Activated T-helper 17 cell treated with anti-CD3 and anti-CD28 coated beads, Interleukin-2, amount 50 U/mL, for 72 hours (primary cell): ENCODE results near the gene VGLL4. TPM values are rescaled to one million over a fixed set of nuclear protein-coding genes. Genes with fewer than 3 reads are reported as not detected.

Source experiments
- ATAC-seq: fragments of 150-1000 bp; cut with Tn5 transposase; replicated peaks from 2 replicates; pipeline ENCODE4 v1.10.0; 2021; ENCODE audit warnings: mild to moderate bottlenecking, moderate library complexity
- H3K27ac Mint-ChIP-seq: one replicate; pipeline ENCODE4 v1.8.0; 2022; ENCODE audit warnings: mixed read lengths
- H3K27me3 Mint-ChIP-seq: one replicate; pipeline ENCODE4 v1.8.0; 2022; ENCODE audit warnings: mixed read lengths
- H3K36me3 Mint-ChIP-seq: one replicate; pipeline ENCODE4 v1.8.0; 2022; ENCODE audit warnings: low read depth, mild to moderate bottlenecking, mixed read lengths
- H3K4me1 Mint-ChIP-seq: one replicate; pipeline ENCODE4 v1.8.0; 2022; ENCODE audit warnings: mixed read lengths
- H3K4me3 Mint-ChIP-seq: one replicate; pipeline ENCODE4 v1.8.0; 2022; ENCODE audit warnings: mild to moderate bottlenecking, mixed read lengths
- H3K9me3 Mint-ChIP-seq: one replicate; pipeline ENCODE4 v1.8.0; 2022; ENCODE audit warnings: mixed read lengths
- total RNA-seq, 2 donors: library from RNA; stranded (reverse); gene quantifications; one replicate each; pipeline ENCODE4 v1.2.3, GENCODE V29; 2022

The VGLL4 gene
- total RNA-seq, 2 donors from 2014 or later = 34.3 to 42.4 TPM

DNA sequence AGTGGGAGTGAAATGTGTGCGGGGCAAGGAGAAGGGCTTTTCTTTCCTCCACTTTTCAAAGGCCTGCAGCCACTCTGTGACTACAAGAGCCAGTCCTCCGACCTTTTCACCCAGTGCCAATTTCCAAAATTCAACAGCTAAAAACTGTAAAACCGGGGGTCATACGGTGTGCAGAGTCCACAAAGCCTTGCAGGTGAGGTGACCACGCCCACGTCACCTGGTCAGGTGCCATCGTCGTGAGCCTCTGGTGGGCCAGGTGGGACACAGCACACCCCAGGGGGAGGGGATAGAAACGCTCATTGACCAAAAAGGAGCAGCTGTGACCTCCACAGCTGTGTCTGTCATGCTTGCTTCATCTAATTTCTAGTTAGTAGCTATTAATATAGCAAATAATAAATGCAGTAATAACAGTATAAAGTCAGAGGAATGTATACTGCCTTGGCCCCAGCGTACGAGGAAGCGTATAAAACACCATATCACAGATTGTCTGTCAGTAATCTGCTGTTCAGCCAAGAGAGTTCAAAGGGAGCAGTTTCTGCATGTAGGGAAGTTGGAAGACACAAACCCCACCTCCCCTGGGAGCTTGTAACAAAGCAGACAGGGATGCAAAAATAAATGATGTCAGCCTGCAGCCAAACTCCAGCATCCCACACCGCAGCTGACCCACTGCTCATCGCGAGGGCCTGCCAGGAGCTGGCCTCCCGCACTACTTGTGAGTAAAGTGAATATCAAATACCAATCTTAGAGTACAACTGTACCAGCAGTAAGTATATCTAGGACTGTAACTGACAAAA, 86.7 kb downstream of the VGLL4 start:
- H3K9me3 Mint-ChIP-seq = no peaks in the 10 kb centered on the region
- no peaks in the 10 kb centered on the region for H3K4me1 Mint-ChIP-seq
- H3K36me3 Mint-ChIP-seq = peaks cover 56% of the 10 kb centered on the region
- peak overlapping the region; percentile 20 for H3K27ac Mint-ChIP-seq
- no peak overlapping the region for H3K4me3 Mint-ChIP-seq
- no peaks in the 10 kb centered on the region for H3K27me3 Mint-ChIP-seq
- ATAC-seq = no peak

GRCh38 chr3:11555881-11556633, 87.7 kb downstream of the VGLL4 start:
- no peak overlapping the region for H3K27ac Mint-ChIP-seq
- H3K4me3 Mint-ChIP-seq = no peak overlapping the region
- H3K4me1 Mint-ChIP-seq = no peaks in the 10 kb centered on the region
- ATAC-seq = no peak
- H3K27me3 Mint-ChIP-seq = no peaks in the 10 kb centered on the region
- peaks cover 54% of the 10 kb centered on the region for H3K36me3 Mint-ChIP-seq
- H3K9me3 Mint-ChIP-seq = no peaks in the 10 kb centered on the region

- peaks cover 46% of the 10 kb centered on the region for H3K36me3 Mint-ChIP-seq
- H3K9me3 Mint-ChIP-seq = no peaks in the 10 kb centered on the region
- H3K4me3 Mint-ChIP-seq = no peak overlapping the region
- no peak overlapping the region for H3K27ac Mint-ChIP-seq
- ATAC-seq = no peak
- H3K27me3 Mint-ChIP-seq = no peaks in the 10 kb centered on the region
- no peaks in the 10 kb centered on the region for H3K4me1 Mint-ChIP-seq
Measured at GRCh38 chr3:11555211-11555782, 88.4 kb downstream of the VGLL4 start.

- Mint-ChIP-seq H3K36me3 (peaks cover 40% of the 10 kb centered on the region), H3K27me3 (no peaks in the 10 kb centered on the region), H3K4me1 (no peaks in the 10 kb centered on the region), H3K4me3 (no peak overlapping the region), H3K9me3 (no peaks in the 10 kb centered on the region), H3K27ac (no peak overlapping the region)
- no peak for ATAC-seq
Measured at GRCh38 chr3:11554666-11555065, 89.0 kb downstream of the VGLL4 start.

DNA sequence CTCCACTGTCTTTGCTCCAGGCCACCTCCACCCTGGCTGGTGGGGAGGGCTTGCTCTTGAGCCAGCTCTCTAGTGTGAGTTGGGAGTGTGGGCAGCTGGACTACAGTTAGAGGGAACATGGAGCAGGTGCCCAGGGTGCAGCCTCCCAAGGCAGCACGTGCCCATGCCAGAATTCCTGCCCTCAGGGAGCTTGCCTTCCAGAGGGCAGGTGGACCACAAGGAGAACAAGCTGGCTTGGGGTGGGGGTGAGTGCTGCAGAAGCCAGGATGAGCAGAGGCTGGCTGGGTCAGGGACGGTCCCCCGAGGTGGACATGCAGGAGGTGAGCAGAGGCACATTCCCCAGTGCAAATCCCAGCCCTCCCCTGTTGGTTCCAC, 89.5 kb downstream of the VGLL4 start:
- peaks cover 39% of the 10 kb centered on the region for H3K36me3 Mint-ChIP-seq

GRCh38 chr3:11553436-11554235, 90.1 kb downstream of the VGLL4 start:
- H3K27me3 Mint-ChIP-seq = no peaks in the 10 kb centered on the region
- no peaks in the 10 kb centered on the region for H3K9me3 Mint-ChIP-seq
- peak overlapping the region; percentile 34 for H3K27ac Mint-ChIP-seq
- H3K4me1 Mint-ChIP-seq = no peaks in the 10 kb centered on the region
- no peak for ATAC-seq
- no peak overlapping the region for H3K4me3 Mint-ChIP-seq
- H3K36me3 Mint-ChIP-seq = peaks cover 38% of the 10 kb centered on the region

More for the DNA sequence above, 89.5 kb downstream of the VGLL4 start:
- Mint-ChIP-seq H3K9me3 (no peaks in the 10 kb centered on the region), H3K27me3 (no peaks in the 10 kb centered on the region), H3K4me1 (no peaks in the 10 kb centered on the region), H3K27ac (no peak overlapping the region), H3K4me3 (no peak overlapping the region)
- ATAC-seq = no peak

- H3K9me3 Mint-ChIP-seq = no peaks in the 10 kb centered on the region
- H3K36me3 Mint-ChIP-seq = peaks cover 28% of the 10 kb centered on the region
- ATAC-seq = no peak
- peak overlapping the region; percentile 34 for H3K27ac Mint-ChIP-seq
- peaks cover 4% of the 10 kb centered on the region for H3K4me1 Mint-ChIP-seq
- no peak overlapping the region for H3K4me3 Mint-ChIP-seq
- H3K27me3 Mint-ChIP-seq = no peaks in the 10 kb centered on the region
Measured at GRCh38 chr3:11552289-11553264, 91.1 kb downstream of the VGLL4 start.

- Mint-ChIP-seq H3K27me3 (no peaks in the 10 kb centered on the region), H3K4me1 (peaks cover 6% of the 10 kb centered on the region), H3K9me3 (no peaks in the 10 kb centered on the region), H3K4me3 (no peak overlapping the region), H3K36me3 (peaks cover 14% of the 10 kb centered on the region), H3K27ac (no peak overlapping the region)
- ATAC-seq = no peak
Measured at GRCh38 chr3:11551036-11551435, 92.7 kb downstream of the VGLL4 start.

GRCh38 chr3:11549580-11550140, 94.1 kb downstream of the VGLL4 start:
- ATAC-seq = no peak
- Mint-ChIP-seq H3K4me1 (peaks cover 6% of the 10 kb centered on the region), H3K27me3 (no peaks in the 10 kb centered on the region), H3K36me3 (peaks cover 6% of the 10 kb centered on the region), H3K27ac (no peak overlapping the region), H3K9me3 (no peaks in the 10 kb centered on the region), H3K4me3 (no peak overlapping the region)

GRCh38 chr3:11548721-11549131, 95.0 kb downstream of the VGLL4 start:
- Mint-ChIP-seq H3K4me3 (no peak overlapping the region), H3K36me3 (peaks cover 6% of the 10 kb centered on the region), H3K4me1 (peaks cover 6% of the 10 kb centered on the region), H3K9me3 (no peaks in the 10 kb centered on the region), H3K27me3 (no peaks in the 10 kb centered on the region), H3K27ac (peak overlapping the region; percentile 76)
- no peak for ATAC-seq

GRCh38 chr3:11547498-11547897, 96.2 kb downstream of the VGLL4 start:
- peaks cover 1% of the 10 kb centered on the region for H3K36me3 Mint-ChIP-seq
- H3K27me3 Mint-ChIP-seq = no peaks in the 10 kb centered on the region
- peaks cover 6% of the 10 kb centered on the region for H3K4me1 Mint-ChIP-seq
- no peaks in the 10 kb centered on the region for H3K9me3 Mint-ChIP-seq
- ATAC-seq = peak; percentile 87
- peak overlapping the region; percentile 76 for H3K27ac Mint-ChIP-seq
- peak overlapping the region; percentile 3 for H3K4me3 Mint-ChIP-seq

- Mint-ChIP-seq H3K27me3 (no peaks in the 10 kb centered on the region), H3K9me3 (no peaks in the 10 kb centered on the region), H3K36me3 (no peaks in the 10 kb centered on the region), H3K4me3 (no peak overlapping the region), H3K4me1 (peaks cover 6% of the 10 kb centered on the region), H3K27ac (peak overlapping the region; percentile 76)
- no peak for ATAC-seq
Measured at GRCh38 chr3:11546657-11547302, 96.9 kb downstream of the VGLL4 start.
